Mesodermal cell (in vitro differentiated cells): Measurements from ENCODE around the gene MFF.
"Not testable (repeated sequence)": the region's sequence is repeated elsewhere in the genome, so short reads cannot be mapped to it uniquely, and the experiment has no call there.

Experiments used
- H3K27ac ChIP-seq: 2 replicates; pipeline ENCODE4 v1.7.0; 2013; ENCODE audit warnings: mild to moderate bottlenecking, low read depth, low read length, moderate library complexity; ENCODE audit not compliant: severe bottlenecking
- H3K36me3 ChIP-seq: 2 replicates; pipeline ENCODE4 v1.7.1; 2013; ENCODE audit warnings: mild to moderate bottlenecking, low read length, moderate library complexity; ENCODE audit not compliant: control insufficient read depth, insufficient read depth
- H3K4me1 ChIP-seq: one replicate; pipeline ENCODE4 v1.7.1; 2013; ENCODE audit warnings: mild to moderate bottlenecking, low read length; ENCODE audit not compliant: insufficient read depth, control insufficient read depth, poor library complexity, severe bottlenecking
- H3K4me3 ChIP-seq: 2 replicates; pipeline ENCODE4 v1.7.0; 2013; ENCODE audit warnings: low read length, control low read depth, mild to moderate bottlenecking; ENCODE audit not compliant: insufficient read depth, poor library complexity, severe bottlenecking; ENCODE audit errors: extremely low read depth
- H3K9me3 ChIP-seq: 2 replicates; pipeline ENCODE4 v1.7.1; 2013; ENCODE audit warnings: mild to moderate bottlenecking, low read length, moderate library complexity; ENCODE audit not compliant: control insufficient read depth
- WGBS, 2 experiments: methylation state at CpG; one replicate each; pipeline ENCODE4 v1.1.5; 2013; ENCODE audit warnings: missing lambda C conversion rate in 2 of 2; ENCODE audit not compliant: insufficient coverage in 2 of 2; 5-methylcytosine and 5-hydroxymethylcytosine counted together

MFF gene

GRCh38 chr2:227377467-227378351 is 52.7 kb downstream of the MFF start:
- 86 to 91% methylated on average over 5 to 8 of the region's 8 CpGs for WGBS, 2 experiments
- Histone ChIP-seq H3K4me3 (no peak overlapping the region), H3K36me3 (no peaks in the 10 kb centered on the region), H3K9me3 (no peaks in the 10 kb centered on the region), H3K4me1 (no peaks in the 10 kb centered on the region), H3K27ac (no peak overlapping the region)

- Histone ChIP-seq H3K27ac (no peak overlapping the region), H3K4me1 (no peaks in the 10 kb centered on the region), H3K4me3 (no peak overlapping the region), H3K9me3 (no peaks in the 10 kb centered on the region), H3K36me3 (no peaks in the 10 kb centered on the region)
- 94 to 100% methylated on average over 3 to 4 of the region's 4 CpGs for WGBS, 2 experiments
Measured at GRCh38 chr2:227378371-227378782, 53.3 kb downstream of the MFF start.

- H3K4me3 ChIP-seq, result no peak within 1 kb of the TSS
- H3K9me3 ChIP-seq, result no peaks in the 10 kb centered on the region
- H3K27ac ChIP-seq, result no peak within 1 kb of the TSS
- H3K36me3 ChIP-seq, result no peaks in the 10 kb centered on the region
- WGBS, 2 experiments, result 96 to 97% methylated on average over 3 of the region's 4 CpGs
- no peaks in the 10 kb centered on the region for H3K4me1 ChIP-seq
Measured at GRCh38 chr2:227379095-227379494, 54.0 kb downstream of the MFF start, which contains the start of gene TM4SF20. Gene TM4SF20, minus strand, starts transcription at chr2:227379306. Its CDS starts 38 bp downstream, at chr2:227379268.

- 70% methylated on average over 2 of the region's 2 CpGs; no CpG with 5 or more reads in 1 of the 2 experiments for WGBS, 2 experiments
- H3K27ac ChIP-seq, H3K4me3 ChIP-seq, H3K9me3 ChIP-seq, H3K36me3 ChIP-seq, H3K4me1 ChIP-seq: not testable (repeated sequence)
Measured at GRCh38 chr2:227382241-227382835, 57.3 kb downstream of the MFF start.

- 80 to 91% methylated on average over 3 of the region's 3 CpGs for WGBS, 2 experiments
- Histone ChIP-seq H3K9me3 (no peaks in the 10 kb centered on the region), H3K27ac (no peak overlapping the region), H3K36me3 (no peaks in the 10 kb centered on the region), H3K4me3 (no peak overlapping the region), H3K4me1 (no peaks in the 10 kb centered on the region)
Measured at GRCh38 chr2:227383686-227384085, 58.6 kb downstream of the MFF start.

GRCh38 chr2:227386630-227387029 is 61.6 kb downstream of the MFF start:
- Histone ChIP-seq H3K27ac (no peak overlapping the region), H3K4me3 (no peak overlapping the region), H3K9me3 (no peaks in the 10 kb centered on the region), H3K4me1 (no peaks in the 10 kb centered on the region), H3K36me3 (no peaks in the 10 kb centered on the region)
- no CpG with 5 or more reads among the region's 6 CpGs for WGBS, 2 experiments

- H3K9me3 ChIP-seq, H3K36me3 ChIP-seq, H3K4me3 ChIP-seq, H3K4me1 ChIP-seq, H3K27ac ChIP-seq: not testable (repeated sequence)
- no CpG with 5 or more reads among the region's 7 CpGs for WGBS, 2 experiments
Measured at GRCh38 chr2:227387583-227387982, 62.5 kb downstream of the MFF start, which contains the start of gene SCYGR1. Gene SCYGR1, minus strand, starts transcription at chr2:227387949. Its CDS starts 0 bp downstream, at chr2:227387949.

GRCh38 chr2:227388537-227389011 is 63.5 kb downstream of the MFF start:
- Histone ChIP-seq H3K36me3 (no peaks in the 10 kb centered on the region), H3K4me3 (no peak overlapping the region), H3K4me1 (no peaks in the 10 kb centered on the region), H3K9me3 (no peaks in the 10 kb centered on the region), H3K27ac (no peak overlapping the region)
- 83 to 85% methylated on average over 2 to 5 of the region's 7 CpGs for WGBS, 2 experiments

GRCh38 chr2:227389231-227389630 is 64.2 kb downstream of the MFF start:
- H3K4me1 ChIP-seq, result no peaks in the 10 kb centered on the region
- H3K27ac ChIP-seq, result no peak overlapping the region
- no CpG with 5 or more reads among the region's 3 CpGs for WGBS, 2 experiments
- no peak overlapping the region for H3K4me3 ChIP-seq
- H3K9me3 ChIP-seq, result no peaks in the 10 kb centered on the region
- H3K36me3 ChIP-seq, result no peaks in the 10 kb centered on the region

GRCh38 chr2:227389661-227390060 is 64.6 kb downstream of the MFF start:
- Histone ChIP-seq H3K4me3 (no peak overlapping the region), H3K27ac (no peak overlapping the region), H3K36me3 (no peaks in the 10 kb centered on the region), H3K9me3 (no peaks in the 10 kb centered on the region), H3K4me1 (no peaks in the 10 kb centered on the region)
- WGBS, 2 experiments, result 86 to 93% methylated on average over 7 of the region's 7 CpGs
